NCI-H2029 treated with DMSO at 0.1 percent for 48 hours (cell line): ENCODE measurements around the gene STK32C.
A peak's percentile ranks its signal among the peaks of the same experiment; 100 is the strongest.
"Not testable (repeated sequence)": the region's sequence is repeated elsewhere in the genome, so short reads cannot be mapped to it uniquely, and the experiment has no call there.

ENCODE experiments used
- DNase-seq: peaks from one replicate; lab custom pipeline; 2025; lab: John Stamatoyannopoulos, UW

Gene STK32C

GRCh38 chr10:132338876-132339275, 31.1 kb upstream of the STK32C start:
- DNase-seq = no peak

- DNase-seq = not testable (repeated sequence)
These were observed 30.1 kb upstream of the STK32C start for GRCh38 chr10:132337854-132338253.

- DNase-seq = no peak
These were observed 29.2 kb upstream of the STK32C start for GRCh38 chr10:132336919-132337407.

- DNase-seq = no peak
These were observed 28.5 kb upstream of the STK32C start for GRCh38 chr10:132336064-132336746.

- DNase-seq = no peak
These were observed 27.7 kb upstream of the STK32C start for GRCh38 chr10:132335189-132336063.

GRCh38 chr10:132334631-132335188, 27.0 kb upstream of the STK32C start:
- no peak for DNase-seq

- no peak for DNase-seq
These were observed 25.6 kb upstream of the STK32C start for GRCh38 chr10:132333386-132333785.

- DNase-seq = no peak
These were observed 24.6 kb upstream of the STK32C start for GRCh38 chr10:132332433-132332754.

- peak; percentile 67 for DNase-seq
These were observed 24.1 kb upstream of the STK32C start, which contains the start of gene LRRC27 for GRCh38 chr10:132331601-132332432. Gene LRRC27, plus strand, starts transcription at chr10:132332193. Its CDS starts 1,332 bp downstream, at chr10:132333525.

- DNase-seq = no peak
These were observed 22.7 kb upstream of the STK32C start for GRCh38 chr10:132330486-132330833.

- no peak for DNase-seq
These were observed 22.1 kb upstream of the STK32C start for GRCh38 chr10:132329565-132330485.

- DNase-seq = no peak
These were observed 21.0 kb upstream of the STK32C start for GRCh38 chr10:132328738-132329137.

GRCh38 chr10:132328106-132328505, 20.4 kb upstream of the STK32C start:
- DNase-seq = no peak

- no peak for DNase-seq
These were observed 19.2 kb upstream of the STK32C start for GRCh38 chr10:132326925-132327324.

- no peak for DNase-seq
These were observed 18.7 kb upstream of the STK32C start for GRCh38 chr10:132326344-132326889.

- no peak for DNase-seq
These were observed 16.4 kb upstream of the STK32C start for GRCh38 chr10:132324186-132324585.

GRCh38 chr10:132322586-132323048, 14.9 kb upstream of the STK32C start:
- DNase-seq = no peak

- DNase-seq = no peak
These were observed 14.0 kb upstream of the STK32C start for GRCh38 chr10:132321726-132322125.

GRCh38 chr10:132320654-132321469, 13.1 kb upstream of the STK32C start:
- DNase-seq = no peak
